GM19324 (cell line): ENCODE data around the gene SETD2.

Source experiments
- ATAC-seq: cut with Tn5 transposase; IDR thresholded peaks from one replicate; pipeline ENCODE4 v1.9.1; 2021; ENCODE audit warnings: mild to moderate bottlenecking, moderate library complexity; ENCODE audit not compliant: unreplicated experiment, low FRiP score

The SETD2 gene

DNA sequence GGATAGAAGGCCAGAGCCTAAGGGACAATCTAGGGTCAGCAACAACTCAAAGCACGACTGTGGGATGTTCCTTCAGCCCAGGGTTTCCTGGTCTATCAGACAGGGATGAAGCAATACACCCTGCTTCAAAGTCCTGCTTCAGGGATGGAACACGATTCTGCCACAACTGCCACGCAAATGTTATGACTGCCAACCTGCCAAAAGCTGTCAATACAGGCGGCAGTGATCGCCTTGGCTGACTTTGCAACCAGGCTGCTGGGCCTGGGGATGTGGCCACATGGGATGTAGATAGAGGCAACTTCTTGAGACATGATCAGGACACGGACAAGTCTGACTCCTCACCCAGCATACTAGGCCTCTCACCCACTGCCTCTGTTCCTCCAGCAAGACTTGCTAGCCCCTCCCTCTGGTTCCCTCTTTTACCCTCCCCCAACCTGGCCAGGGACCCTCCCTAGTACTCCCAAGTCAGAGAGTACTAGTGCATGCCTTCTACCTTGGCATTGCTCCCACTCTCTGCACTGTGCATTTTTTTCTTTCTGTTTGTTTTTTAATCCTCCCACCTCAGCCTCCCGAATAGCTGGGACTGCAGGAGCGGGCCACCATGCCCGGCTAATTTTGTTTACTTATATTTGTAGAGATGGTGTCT, 195.0 kb downstream of the SETD2 start:
- ATAC-seq = no peak

DNA sequence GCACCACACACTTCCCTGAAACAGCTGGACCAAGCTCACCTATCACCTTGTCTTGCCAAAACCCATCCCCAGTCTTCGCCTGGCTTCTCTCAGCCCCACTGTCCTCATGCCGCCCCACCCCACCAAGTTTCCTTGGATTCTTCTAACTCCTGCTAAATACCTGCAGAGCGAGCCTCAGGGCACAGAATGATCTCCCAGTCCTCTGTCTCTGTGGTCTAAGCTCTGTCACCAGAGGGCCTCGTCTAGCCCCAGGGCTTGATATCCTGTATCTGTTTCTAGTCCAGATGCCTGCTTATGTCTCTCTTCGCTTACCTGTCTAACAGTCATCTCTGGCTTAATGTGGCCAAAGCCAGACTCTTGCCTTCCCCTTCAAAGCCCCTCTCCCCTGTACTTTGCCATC, 197.1 kb downstream of the SETD2 start:
- ATAC-seq = no peak
